GM19397 (cell line): ENCODE data around the gene KRTAP9-8.
"Not testable (repeated sequence)": the region's sequence is repeated elsewhere in the genome, so short reads cannot be mapped to it uniquely, and the experiment has no call there.

Experiments
- ATAC-seq: cut with Tn5 transposase; IDR thresholded peaks from one replicate; pipeline ENCODE4 v1.9.1; 2021; ENCODE audit warnings: mild to moderate bottlenecking, moderate library complexity; ENCODE audit not compliant: unreplicated experiment

The KRTAP9-8 gene, protein sequence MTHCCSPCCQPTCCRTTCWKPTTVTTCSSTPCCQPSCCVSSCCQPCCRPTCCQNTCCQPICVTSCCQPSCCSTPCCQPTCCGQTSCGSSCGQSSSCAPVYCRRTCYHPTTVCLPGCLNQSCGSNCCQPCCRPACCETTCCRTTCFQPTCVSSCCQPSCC

DNA sequence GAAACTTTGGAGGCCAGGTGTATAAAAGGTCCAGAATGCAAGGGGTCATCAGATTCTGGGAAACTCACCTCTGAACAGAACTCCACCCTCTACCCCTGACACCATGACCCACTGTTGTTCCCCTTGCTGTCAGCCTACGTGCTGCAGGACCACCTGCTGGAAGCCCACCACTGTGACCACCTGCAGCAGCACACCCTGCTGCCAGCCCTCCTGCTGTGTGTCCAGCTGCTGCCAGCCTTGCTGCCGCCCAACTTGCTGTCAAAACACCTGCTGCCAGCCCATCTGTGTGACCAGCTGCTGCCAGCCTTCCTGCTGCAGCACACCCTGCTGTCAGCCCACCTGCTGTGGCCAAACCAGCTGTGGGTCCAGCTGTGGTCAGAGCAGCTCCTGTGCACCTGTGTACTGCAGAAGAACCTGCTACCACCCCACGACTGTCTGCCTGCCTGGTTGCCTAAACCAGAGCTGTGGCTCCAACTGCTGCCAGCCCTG, at the start of gene KRTAP9-8:
TSS of gene KRTAP9-8 (plus strand) at position 51 of the 489 bp plus-strand sequence. CDS start at position 104, 53 bp downstream.
- not testable (repeated sequence) for ATAC-seq

DNA sequence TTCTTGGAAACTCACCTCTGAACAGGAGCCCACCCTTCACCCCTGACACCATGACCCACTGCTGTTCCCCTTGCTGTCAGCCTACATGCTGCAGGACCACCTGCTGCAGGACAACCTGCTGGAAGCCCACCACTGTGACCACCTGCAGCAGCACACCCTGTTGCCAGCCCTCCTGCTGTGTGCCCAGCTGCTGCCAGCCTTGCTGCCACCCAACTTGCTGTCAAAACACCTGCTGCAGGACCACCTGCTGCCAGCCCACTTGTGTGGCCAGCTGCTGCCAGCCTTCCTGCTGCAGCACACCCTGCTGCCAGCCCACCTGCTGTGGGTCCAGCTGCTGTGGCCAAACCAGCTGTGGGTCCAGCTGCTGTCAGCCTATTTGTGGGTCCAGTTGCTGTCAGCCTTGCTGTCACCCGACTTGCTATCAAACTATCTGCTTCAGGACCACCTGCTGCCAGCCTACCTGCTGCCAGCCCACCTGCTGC, 47.9 kb upstream of the KRTAP9-8 start, which contains the start of gene KRTAP9-1:
TSS of gene KRTAP9-1 (plus strand) at position 51 of the 482 bp plus-strand sequence. CDS start at position 51, 0 bp downstream.
- ATAC-seq, result not testable (repeated sequence)

DNA sequence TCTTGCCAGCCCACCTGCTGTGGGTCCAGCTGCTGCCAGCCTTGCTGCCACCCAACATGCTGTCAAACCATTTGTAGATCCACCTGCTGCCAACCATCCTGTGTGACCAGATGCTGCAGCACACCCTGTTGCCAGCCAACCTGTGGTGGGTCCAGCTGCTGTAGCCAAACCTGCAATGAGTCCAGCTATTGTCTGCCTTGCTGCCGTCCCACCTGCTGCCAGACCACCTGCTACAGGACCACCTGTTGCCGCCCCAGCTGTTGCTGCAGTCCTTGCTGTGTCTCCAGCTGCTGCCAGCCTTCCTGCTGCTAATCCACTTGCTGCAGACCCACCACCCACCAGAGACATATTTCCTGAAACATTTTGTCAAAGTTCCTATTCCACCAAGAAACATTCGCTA, 47.5 kb upstream of the KRTAP9-8 start:
- no peak for ATAC-seq

DNA sequence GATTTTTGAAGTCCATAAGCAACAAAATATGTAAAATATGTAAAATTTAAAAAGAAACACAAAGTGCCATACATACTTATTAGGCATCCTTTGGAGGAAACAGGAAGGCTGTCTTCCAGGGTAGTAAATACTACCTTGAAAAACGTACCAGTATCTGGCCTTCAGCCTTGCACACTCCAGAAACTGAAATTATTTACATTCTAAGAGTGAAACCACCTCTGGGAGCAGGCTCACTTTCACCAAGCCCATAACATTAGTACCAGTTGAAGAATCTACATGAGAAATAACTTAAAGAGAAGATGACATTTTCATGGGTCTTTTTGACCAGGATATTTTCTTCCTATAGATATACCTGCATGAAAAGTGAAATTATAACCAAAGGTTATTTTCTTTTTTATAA, 41.7 kb upstream of the KRTAP9-8 start:
- no peak for ATAC-seq

DNA sequence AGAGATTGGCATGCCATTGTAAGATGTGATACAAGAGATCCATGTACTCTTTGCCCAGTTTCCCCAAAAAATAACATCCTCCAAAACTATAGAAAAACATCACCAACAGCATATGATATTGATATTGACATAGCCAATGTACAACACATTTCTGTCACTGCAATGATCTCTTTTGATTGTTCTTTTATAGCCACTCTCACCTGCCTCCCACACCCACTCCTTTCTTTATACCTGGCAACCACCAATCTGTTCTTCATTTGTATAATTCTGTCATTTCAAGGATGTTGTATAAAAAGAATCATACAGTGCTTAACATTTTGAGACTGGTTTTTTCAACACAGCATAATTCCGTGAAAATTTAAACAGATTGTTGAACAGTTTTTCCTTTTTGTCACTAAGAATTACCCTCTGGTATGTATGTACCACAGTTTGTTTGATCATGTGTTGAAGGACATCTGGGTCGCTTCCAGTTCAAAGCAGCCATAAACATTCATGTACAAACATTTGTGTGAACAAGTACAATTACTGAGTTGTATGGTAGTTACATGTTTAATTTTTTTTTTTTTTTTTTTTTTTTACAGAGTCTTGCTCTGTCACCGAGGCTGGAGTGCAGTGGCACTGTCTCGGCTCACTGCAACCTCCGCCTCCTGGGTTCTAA, 38.2 kb upstream of the KRTAP9-8 start:
- no peak for ATAC-seq

DNA sequence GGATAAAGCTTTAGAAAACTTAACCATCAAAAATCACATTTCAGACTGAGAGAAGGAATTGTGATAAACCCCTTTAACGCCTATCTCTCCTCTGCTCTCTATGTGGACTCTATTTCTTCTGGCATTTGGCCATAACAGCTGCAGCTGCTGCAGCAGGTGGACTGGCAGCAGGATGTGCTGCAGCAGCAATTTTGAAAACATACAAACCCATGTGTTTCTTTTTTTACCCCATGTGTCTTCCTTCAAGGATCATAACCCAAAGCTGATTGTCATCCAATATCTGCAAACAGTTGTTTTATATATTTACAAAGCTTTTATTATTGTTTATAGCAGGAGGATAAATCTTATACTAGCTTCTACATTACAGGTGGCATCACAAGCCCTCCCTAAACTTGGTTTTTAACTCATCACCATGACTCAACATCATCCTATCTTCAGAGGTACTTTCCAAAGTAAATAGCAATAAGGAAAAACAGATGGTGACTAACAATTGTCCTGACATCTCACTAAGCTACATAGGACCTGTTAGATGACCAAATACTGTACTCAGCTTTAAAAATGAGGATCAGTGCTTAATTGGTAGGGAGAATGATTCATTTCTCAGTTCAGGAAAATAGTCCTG, 25.8 kb upstream of the KRTAP9-8 start:
- ATAC-seq, result no peak

DNA sequence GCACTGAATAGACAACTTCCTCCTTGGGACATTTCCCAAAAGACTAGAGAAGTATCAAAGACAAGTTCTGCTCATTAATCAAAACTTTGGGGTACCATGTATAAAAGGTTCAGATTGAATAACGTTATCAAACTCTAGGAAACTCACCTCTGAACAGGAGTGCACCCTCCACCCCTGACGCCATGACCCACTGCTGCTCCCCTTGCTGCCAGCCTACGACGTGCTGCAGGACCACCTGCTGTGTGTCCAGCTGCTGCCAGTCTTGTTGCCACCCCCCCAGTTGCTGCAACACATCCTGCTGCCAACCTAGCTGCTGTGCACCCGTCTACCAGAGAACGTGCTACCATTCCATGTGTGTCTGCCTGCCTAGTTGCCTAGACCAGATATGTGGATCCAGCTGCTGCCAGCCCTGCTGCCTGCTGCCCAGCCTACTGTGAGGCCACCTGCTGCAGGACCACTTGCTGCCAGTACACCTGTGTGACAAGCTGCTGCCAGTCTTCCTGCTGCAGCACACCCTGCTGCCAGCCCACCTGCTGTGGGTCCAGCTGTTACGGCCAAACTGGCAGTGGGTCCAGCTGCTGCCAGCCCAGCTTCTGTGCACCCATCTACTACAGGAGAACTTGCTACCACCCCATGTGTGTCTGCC, 25.2 kb upstream of the KRTAP9-8 start:
- ATAC-seq, result no peak

DNA sequence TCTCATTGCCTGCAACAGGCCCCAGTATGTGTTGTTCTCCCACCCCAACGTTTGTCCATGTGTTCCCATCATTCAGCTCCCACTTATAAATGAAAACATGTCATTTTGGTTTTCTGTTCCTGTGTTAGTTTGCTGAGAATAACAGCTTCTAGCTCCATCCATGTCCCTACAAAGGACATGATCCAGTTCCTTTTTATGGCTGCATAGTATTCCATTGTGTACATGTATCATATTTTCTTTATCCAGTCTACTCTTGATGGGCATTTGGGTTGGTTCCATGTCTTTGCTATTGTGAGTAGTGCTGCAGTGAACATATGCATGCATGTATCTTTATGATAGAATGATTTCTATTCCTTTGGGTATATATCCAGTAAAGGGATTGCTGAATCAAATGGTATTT, 22.1 kb upstream of the KRTAP9-8 start:
- no peak for ATAC-seq

DNA sequence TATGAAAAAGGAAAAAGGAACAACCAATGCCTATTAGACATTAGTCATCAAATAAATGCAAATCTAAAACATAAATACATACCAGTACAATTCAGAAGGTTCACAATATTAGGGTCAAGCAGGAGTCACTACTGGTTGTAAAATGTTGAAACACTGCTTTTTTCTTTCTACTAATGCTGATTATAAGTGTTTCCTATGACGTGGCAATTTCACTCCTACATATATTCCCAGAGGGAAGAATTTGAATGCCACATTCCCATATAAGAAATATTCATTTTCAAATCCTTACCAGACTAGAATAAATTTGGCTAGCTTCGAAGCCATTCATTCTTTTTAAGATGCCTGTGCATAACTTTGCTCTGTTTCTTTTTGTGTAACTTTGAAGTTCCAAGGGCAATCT, 14.0 kb upstream of the KRTAP9-8 start:
- no peak for ATAC-seq

DNA sequence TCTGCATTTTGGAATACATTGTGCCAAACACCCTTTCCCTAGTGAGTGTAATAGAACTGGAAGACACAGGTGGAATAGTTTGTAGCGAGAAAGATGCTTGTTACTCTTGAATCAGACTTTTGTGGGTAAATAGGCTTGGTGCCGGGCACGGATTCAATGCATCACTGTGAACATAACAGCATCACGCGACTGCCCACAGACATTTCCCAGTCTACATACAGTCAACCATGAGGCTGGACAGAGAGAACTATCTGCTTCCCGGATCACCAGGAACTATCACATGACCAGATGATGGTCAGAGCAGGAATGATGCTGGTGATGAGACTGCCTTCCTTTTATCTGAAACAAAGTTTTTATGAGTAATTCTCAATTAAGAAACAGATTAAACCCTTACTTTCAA, 11.7 kb upstream of the KRTAP9-8 start:
- ATAC-seq, result no peak

DNA sequence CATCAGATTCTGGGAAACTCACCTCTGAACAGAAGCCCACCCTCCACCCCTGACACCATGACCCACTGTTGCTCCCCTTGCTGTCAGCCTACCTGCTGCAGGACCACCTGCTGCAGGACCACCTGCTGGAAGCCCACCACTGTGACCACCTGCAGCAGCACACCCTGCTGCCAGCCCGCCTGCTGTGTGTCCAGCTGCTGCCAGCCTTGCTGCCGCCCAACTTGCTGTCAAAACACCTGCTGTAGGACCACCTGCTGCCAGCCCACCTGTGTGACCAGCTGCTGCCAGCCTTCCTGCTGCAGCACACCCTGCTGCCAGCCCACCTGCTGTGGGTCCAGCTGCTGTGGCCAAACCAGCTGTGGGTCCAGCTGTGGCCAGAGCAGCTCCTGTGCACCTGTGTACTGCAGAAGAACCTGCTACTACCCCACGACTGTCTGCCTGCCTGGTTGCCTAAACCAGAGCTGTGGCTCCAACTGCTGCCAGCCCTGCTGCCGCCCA, 11.2 kb upstream of the KRTAP9-8 start, which contains the start of gene KRTAP9-2:
TSS of gene KRTAP9-2 (plus strand) at position 51 of the 498 bp plus-strand sequence. CDS start at position 58, 7 bp downstream.
- not testable (repeated sequence) for ATAC-seq

DNA sequence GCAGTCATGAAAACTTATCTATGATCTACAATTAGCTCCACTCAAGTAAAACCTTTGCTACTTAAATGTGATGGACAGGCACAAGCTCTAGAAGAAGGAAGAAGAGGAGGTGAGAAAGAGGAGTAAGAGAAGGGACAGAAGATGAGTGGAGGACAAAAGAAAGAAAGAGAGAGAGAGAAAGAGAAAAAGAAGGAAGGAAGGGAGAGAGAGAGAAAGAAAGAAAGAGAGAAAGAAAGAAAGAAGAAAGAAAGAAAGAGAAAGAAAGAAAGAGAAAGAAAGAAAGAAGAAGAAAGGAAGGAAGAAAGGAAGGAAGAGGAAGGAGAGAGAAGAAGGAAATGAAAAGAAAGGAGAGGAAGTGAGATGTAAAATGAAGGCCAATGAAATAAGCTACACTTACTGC, 7.7 kb upstream of the KRTAP9-8 start:
- no peak for ATAC-seq

DNA sequence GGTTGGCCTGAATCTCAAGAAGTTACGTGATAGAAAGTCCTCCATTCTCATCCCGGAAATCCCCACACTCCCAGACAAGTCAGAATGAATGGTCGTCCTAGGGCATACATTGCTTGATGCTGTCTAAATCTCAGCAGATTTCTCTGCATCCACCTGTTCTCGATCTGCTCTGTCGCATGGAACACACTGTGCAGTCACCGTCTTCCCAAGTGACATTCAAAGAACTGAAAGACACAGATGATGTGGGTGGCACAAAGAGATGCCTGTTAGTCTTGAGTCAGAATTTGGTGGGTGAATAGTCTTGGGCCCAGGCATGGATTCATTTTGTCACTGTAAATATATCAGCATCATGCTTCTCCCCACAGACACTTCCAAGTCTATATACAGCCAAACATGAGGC, 6.1 kb upstream of the KRTAP9-8 start:
- no peak for ATAC-seq

DNA sequence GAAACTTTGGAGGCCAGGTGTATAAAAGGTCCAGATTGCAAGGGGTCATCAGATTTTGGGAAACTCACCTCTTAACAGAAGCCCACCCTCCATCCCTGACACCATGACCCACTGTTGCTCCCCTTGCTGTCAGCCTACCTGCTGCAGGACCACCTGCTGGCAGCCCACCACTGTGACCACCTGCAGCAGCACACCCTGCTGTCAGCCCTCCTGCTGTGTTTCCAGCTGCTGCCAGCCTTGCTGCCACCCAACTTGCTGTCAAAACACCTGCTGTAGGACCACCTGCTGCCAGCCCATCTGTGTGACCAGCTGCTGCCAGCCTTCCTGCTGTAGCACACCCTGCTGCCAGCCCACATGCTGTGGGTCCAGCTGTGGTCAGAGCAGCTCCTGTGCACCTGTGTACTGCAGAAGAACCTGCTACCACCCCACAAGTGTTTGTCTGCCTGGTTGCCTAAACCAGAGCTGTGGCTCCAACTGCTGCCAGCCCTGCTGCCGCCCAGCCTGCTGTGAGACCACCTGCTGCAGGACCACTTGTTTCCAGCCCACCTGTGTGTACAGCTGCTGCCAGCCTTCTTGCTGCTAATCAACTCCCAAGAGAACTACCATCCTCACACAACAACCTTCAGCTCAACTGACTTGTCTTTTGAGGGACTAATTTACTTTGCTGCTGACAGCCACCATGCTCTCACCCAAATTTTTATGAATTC, 5.2 kb upstream of the KRTAP9-8 start, which contains the start of gene KRTAP9-3:
TSS of gene KRTAP9-3 (plus strand) at position 51 of the 707 bp plus-strand sequence. CDS start at position 104, 53 bp downstream.
- ATAC-seq, result not testable (repeated sequence)

DNA sequence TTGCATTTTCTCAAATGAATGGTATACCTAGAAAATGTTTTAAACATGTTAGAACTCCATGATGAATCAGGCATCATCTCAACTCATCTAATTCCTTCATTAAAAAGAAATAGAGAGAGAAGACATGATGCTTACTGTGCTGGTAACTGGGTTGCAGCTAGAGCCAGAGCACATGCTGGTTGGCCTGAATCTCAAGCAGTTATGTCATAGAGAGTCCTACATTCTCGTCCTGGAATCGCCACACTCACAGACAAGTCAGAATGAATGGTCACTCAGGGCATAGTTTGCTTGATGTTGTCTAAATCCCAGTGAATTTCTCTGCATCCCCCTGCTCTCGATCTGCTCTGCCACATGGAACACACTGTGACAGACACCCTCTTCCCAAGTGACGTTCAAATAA, 683 bp upstream of the KRTAP9-8 start:
- not testable (repeated sequence) for ATAC-seq

DNA sequence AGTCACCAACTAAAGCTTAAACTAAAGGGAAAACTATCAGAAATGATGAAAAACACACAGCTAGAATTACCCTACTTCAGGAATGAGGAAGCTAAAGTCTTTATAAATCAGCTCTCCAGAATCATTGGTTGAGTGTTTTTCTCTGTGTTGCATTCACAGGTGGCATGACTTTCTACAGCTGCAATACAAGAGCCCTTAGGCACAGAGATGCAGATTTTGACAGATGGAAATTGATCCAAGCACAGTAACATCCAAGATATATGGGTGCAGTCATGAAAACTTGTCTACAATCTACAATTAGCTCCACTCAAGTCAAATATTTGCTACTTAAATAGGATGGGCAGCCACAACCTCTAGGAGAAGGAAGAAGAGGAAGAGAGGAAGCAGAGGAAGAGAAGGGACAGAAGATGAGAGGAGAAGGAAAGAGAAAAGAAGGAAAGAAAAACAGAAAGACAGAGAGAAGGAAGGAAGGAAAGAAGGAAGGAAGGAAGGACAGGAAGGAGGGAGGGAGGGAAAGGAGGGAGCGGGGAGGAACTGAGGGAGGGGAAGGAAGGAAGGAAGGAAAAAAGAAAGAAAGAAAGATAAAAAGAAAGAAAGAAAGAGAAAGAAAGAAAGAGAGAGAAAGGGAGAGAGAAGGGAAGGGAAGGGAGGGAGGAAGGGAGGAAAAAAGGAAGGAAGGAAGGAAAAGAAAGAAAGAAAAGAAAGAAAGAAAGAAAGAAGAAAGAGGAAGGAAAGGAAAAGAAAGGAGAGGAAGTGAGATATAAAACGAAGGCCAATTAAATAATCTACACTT, 9.4 kb downstream of the KRTAP9-8 start:
- ATAC-seq, result not testable (repeated sequence)

DNA sequence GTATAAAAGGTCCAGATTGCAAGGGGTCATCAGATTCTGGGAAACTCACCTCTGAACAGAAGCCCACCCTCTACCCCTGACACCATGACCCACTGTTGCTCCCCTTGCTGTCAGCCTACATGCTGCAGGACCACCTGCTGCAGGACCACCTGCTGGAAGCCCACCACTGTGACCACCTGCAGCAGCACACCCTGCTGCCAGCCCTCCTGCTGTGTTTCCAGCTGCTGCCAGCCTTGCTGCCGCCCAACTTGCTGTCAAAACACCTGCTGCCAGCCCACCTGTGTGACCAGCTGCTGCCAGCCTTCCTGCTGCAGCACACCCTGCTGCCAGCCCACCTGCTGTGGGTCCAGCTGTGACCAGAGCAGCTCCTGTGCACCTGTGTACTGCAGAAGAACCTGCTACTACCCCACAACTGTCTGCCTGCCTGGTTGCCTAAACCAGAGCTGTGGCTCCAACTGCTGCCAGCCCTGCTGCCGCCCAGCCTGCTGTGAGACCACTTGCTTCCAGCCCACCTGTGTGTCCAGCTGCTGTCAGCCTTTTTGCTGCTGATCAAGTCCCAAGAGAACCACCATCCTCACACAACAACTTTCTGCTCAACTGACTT, 11.9 kb downstream of the KRTAP9-8 start, which contains the start of gene KRTAP9-4:
TSS of gene KRTAP9-4 (plus strand) at position 51 of the 604 bp plus-strand sequence. CDS start at position 85, 34 bp downstream.
- not testable (repeated sequence) for ATAC-seq

DNA sequence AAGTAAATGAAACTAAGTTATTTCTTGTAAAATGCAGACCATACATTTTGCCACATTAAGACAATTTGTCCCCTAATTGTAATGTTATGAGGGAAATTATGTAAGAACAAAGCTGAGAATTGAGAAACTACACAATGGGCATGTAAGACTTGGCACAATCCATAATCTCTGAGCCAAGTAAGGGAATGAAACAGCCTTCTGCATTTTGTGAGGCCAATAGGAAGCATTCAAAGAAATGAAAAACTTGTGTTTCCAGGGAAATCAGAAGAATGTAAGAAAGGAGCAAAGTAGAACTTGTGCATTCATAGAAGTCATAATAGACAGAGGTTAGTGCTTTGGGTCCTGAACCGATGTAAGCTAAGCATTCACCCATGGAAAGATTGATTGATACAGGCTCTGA, 13.5 kb downstream of the KRTAP9-8 start:
- no peak for ATAC-seq

DNA sequence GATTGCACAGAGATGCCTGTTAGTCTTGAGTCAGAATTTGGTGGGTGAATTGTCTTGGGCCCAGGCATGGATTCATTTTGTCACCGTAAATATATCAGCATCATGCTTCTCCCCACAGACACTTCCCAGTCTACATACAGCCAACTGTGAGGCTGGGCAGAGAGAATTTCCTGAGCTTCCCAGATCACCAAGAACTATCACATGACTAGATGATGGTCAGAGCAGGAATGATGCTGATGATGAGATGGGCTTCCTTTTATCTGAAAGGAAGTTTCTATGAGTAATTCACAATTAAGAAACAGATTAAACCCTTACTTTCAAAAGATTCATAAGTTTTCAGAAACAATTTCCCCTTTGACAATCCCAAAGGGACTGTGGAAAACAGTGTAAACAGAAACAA, 17.1 kb downstream of the KRTAP9-8 start:
- ATAC-seq, result no peak
